Natural killer cell (primary cell): ENCODE results near the gene TMEM52B. TPM values are rescaled to one million over a fixed set of nuclear protein-coding genes. Genes with fewer than 3 reads are reported as not detected.
A peak's percentile ranks its signal among the peaks of the same experiment; 100 is the strongest.

Experiments used
- ATAC-seq, 3 donors: fragments of 150-1000 bp in 2 of 3; fragments of 200-7000 bp in 1 of 3; cut with Tn5 transposase; 1 replicate in 1 of 3; 2 replicates in 2 of 3; pipeline ENCODE4 v1.10.0; 2021; ENCODE audit warnings: mild to moderate bottlenecking in 2 of 3, moderate library complexity in 2 of 3
- DNase-seq, 2 donors: peaks; one replicate each; pipeline versions ENCODE4 v3.0.0 to v3.0.0-alpha.2; 2013 to 2021; ENCODE audit warnings: mixed read lengths in 1 of 2
- H3K27ac ChIP-seq: one replicate; pipeline ENCODE4 v1.5.1; 2013; ENCODE audit warnings: mild to moderate bottlenecking, low read length
- H3K27me3 ChIP-seq: one replicate; pipeline ENCODE4 v1.6.1; 2013; ENCODE audit warnings: low read length; ENCODE audit not compliant: control insufficient read depth, insufficient read depth
- H3K36me3 ChIP-seq: one replicate; pipeline ENCODE4 v1.6.1; 2013; ENCODE audit warnings: low read length; ENCODE audit not compliant: control insufficient read depth, insufficient read depth
- H3K4me1 ChIP-seq: one replicate; pipeline ENCODE4 v1.6.1; 2013; ENCODE audit warnings: low read length; ENCODE audit not compliant: control insufficient read depth, insufficient read depth
- H3K4me3 ChIP-seq: one replicate; pipeline ENCODE4 v1.5.1; 2013; ENCODE audit warnings: low read length
- H3K9me3 ChIP-seq: one replicate; pipeline ENCODE4 v1.6.1; 2013; ENCODE audit warnings: low read length; ENCODE audit not compliant: control insufficient read depth, insufficient read depth
- H3K27ac Mint-ChIP-seq, 2 donors: one replicate each; pipeline ENCODE4 v1.8.0; 2022; ENCODE audit warnings: mild to moderate bottlenecking in 2 of 2, mixed read lengths in 2 of 2, moderate library complexity in 1 of 2
- H3K27me3 Mint-ChIP-seq, 2 donors: one replicate each; pipeline ENCODE4 v1.8.0; 2022; ENCODE audit warnings: low read depth in 2 of 2, mixed read lengths in 2 of 2
- H3K36me3 Mint-ChIP-seq: one replicate; pipeline ENCODE4 v1.8.0; 2022; ENCODE audit warnings: mixed read lengths
- H3K4me1 Mint-ChIP-seq, 2 donors: one replicate each; pipeline ENCODE4 v1.8.0; 2022; ENCODE audit warnings: mixed read lengths in 2 of 2
- H3K4me3 Mint-ChIP-seq: one replicate; pipeline ENCODE4 v1.8.0; 2022; ENCODE audit warnings: mild to moderate bottlenecking, moderate library complexity, mixed read lengths
- H3K9me3 Mint-ChIP-seq, 2 donors: one replicate each; pipeline ENCODE4 v1.8.0; 2022; ENCODE audit warnings: mixed read lengths in 2 of 2
- WGBS: methylation state at CpG from one replicate; pipeline ENCODE4 v1.1.7; 2013; ENCODE audit warnings: missing lambda C conversion rate; ENCODE audit not compliant: insufficient coverage; 5-methylcytosine and 5-hydroxymethylcytosine counted together
- intact Hi-C: fragments of 100-400 bp; cut with micrococcal nuclease; formaldehyde crosslinking; loops from one replicate; pipeline ENCODE4 v1.14.2; 2022
- total RNA-seq, 4 donors: library from RNA; stranded (reverse); fragments of 120-200 nt in 1 of 4; gene quantifications; one replicate each; pipeline versions ENCODE4 v1.2.3 to v1.2.4, GENCODE V29; 2013 to 2022
- TF ChIP-seq, protein P1 (sequence below): fragments of 200-600 bp; IDR thresholded peaks from one replicate; pipeline ENCODE4 v1.8.0; 2022; ENCODE audit warnings: antibody characterized with exemption

Gene TMEM52B
- total RNA-seq, 3 donors from 2014 or later (not counting 1 experiment from before 2014, with no cell fraction given): 1.5 TPM; not detected in 2

DNA sequence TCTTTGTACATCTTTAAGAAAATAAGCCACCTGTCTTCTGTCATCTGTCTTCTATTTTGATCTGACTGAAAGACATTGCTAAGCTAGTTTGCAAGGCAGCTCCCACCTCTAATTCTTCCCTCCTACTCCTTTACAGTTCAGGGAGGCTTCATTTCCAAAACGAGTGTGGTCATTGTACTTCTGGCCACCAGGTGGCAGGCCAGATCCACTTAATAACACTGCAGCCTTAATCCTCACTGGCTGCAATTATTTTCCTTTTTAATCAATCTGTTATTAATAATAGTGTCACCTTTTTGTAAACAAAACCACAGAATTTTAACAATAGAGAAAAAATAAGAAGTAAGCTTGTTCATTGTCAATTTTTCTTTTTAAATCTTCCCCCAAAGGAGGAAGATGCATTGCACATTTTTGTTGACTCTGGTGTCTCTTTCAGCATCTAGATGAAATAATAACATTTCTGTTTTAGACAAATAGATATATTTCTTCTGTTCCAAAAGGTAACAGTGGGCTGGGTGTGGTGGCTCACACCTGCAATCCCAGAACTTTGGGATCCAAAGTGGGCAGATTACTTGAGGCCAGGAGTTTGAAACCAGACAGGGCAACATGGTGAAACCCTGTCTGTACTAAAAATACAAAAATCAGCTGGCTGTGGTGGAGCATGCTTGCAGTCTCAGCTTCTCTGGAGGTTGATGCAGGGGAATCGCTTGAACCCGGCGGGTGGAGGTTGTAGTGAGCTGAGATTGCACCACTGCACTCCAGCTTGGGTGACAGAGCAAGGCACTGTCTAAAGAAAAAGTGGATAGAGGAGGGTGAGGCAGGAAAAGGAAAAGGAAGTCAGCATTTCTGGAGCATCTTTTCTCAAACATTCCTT, 57.2 kb downstream of the TMEM52B start:
- ATAC-seq: peak; percentile 76 to 84 (median 77)
- Histone ChIP-seq H3K9me3 (peaks cover 13% of the 10 kb centered on the region), H3K4me3 (no peak overlapping the region), H3K4me1 (peaks cover 26% of the 10 kb centered on the region), H3K36me3 (no peaks in the 10 kb centered on the region), H3K27ac (peak overlapping the region; percentile 51), H3K27me3 (no peaks in the 10 kb centered on the region)
- WGBS: 28% methylated on average over 4 of the region's 4 CpGs
- Mint-ChIP-seq H3K4me3 (peak overlapping the region; percentile 56), H3K36me3 (peaks cover 6% of the 10 kb centered on the region), H3K9me3 (no peaks in the 10 kb centered on the region), H3K4me1 (peaks cover 57% of the 10 kb centered on the region in 2 donors), H3K27me3 (no peaks in the 10 kb centered on the region), H3K27ac (peak overlapping the region; percentile 85 to 89)
- DNase-seq: peak; percentile 53 to 83
- TF ChIP-seq, protein P1, sequence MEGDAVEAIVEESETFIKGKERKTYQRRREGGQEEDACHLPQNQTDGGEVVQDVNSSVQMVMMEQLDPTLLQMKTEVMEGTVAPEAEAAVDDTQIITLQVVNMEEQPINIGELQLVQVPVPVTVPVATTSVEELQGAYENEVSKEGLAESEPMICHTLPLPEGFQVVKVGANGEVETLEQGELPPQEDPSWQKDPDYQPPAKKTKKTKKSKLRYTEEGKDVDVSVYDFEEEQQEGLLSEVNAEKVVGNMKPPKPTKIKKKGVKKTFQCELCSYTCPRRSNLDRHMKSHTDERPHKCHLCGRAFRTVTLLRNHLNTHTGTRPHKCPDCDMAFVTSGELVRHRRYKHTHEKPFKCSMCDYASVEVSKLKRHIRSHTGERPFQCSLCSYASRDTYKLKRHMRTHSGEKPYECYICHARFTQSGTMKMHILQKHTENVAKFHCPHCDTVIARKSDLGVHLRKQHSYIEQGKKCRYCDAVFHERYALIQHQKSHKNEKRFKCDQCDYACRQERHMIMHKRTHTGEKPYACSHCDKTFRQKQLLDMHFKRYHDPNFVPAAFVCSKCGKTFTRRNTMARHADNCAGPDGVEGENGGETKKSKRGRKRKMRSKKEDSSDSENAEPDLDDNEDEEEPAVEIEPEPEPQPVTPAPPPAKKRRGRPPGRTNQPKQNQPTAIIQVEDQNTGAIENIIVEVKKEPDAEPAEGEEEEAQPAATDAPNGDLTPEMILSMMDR: peak; percentile 96
- intact Hi-C loops: loop anchor here (1.0 to 5.0 kb wide), 6 partner anchors 216 to 514 kb away; partner anchors contain the start of genes KLRC1 and STYK1

DNA sequence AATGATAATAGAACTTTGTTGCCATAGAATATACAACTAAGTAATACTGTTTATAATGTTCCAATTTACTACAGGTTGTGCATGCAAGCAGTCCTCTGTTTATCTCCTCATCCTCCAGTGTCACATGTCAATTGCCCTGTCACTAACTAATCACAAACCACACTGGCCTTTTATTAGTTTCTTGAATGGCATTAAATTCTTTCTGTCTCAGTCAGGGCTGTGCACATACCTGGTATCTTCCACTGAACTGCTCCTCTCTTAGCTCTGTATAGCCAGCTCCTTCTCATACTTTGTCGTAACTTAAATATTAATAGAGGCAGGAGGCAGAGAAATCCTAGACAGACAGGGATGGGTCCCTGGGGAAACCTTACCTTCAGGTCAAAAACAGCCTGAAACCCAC, 57.9 kb downstream of the TMEM52B start:
- Histone ChIP-seq H3K4me3 (no peak overlapping the region), H3K4me1 (peaks cover 26% of the 10 kb centered on the region), H3K36me3 (no peaks in the 10 kb centered on the region), H3K27ac (peak overlapping the region; percentile 51), H3K9me3 (peaks cover 13% of the 10 kb centered on the region), H3K27me3 (no peaks in the 10 kb centered on the region)
- DNase-seq: no peak
- Mint-ChIP-seq H3K9me3 (no peaks in the 10 kb centered on the region), H3K4me3 (peak overlapping the region; percentile 56), H3K27me3 (no peaks in the 10 kb centered on the region), H3K36me3 (peaks cover 6% of the 10 kb centered on the region), H3K4me1 (peaks cover 63 to 64% of the 10 kb centered on the region in 2 donors), H3K27ac (peak overlapping the region; percentile 85 to 89)
- 91% methylated on average over 1 of the region's 1 CpG for WGBS
- TF ChIP-seq, protein P1: no peak
- ATAC-seq: no peak
- intact Hi-C loops: loop anchor here (1.0 to 5.0 kb wide), 4 partner anchors 216 to 436 kb away; partner anchors contain the start of genes KLRC1 and STYK1

DNA sequence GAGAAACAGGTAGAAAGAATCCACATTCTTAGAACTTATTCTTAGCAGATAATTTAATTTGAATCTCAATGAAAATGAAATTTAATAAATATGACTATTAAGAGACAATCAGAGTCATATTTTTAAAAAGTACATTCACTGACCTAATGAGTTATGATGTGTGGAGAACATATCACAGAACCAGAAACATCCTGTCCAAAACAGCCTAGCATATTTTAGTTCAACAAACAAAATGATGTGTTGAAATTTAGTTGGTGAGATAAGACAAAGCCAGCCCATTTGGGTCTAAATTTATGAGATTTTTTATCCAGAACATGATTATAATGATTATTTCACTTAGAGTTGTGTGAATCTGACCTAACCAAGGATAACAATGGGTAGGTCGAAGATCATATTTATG, 59.7 kb downstream of the TMEM52B start:
- H3K27ac Mint-ChIP-seq: peak overlapping the region; percentile 85 to 89
- peak overlapping the region; percentile 56 for H3K4me3 Mint-ChIP-seq
- H3K36me3 ChIP-seq: no peaks in the 10 kb centered on the region
- no peak overlapping the region for H3K4me3 ChIP-seq
- TF ChIP-seq, protein P1: no peak
- WGBS: 86% methylated on average over 1 of the region's 1 CpG
- H3K27me3 Mint-ChIP-seq: no peaks in the 10 kb centered on the region
- H3K4me1 Mint-ChIP-seq: peaks cover 78 to 81% of the 10 kb centered on the region in 2 donors
- H3K4me1 ChIP-seq: peaks cover 33% of the 10 kb centered on the region
- intact Hi-C loops: loop anchor here (5.0 kb wide), 3 partner anchors 214 to 434 kb away; partner anchors contain the start of genes KLRC1 and STYK1
- peaks cover 6% of the 10 kb centered on the region for H3K36me3 Mint-ChIP-seq
- H3K27me3 ChIP-seq: no peaks in the 10 kb centered on the region
- no peaks in the 10 kb centered on the region for H3K9me3 Mint-ChIP-seq
- ATAC-seq: no peak
- H3K27ac ChIP-seq: peak overlapping the region; percentile 51
- no peak for DNase-seq
- H3K9me3 ChIP-seq: peaks cover 13% of the 10 kb centered on the region
